ENCODE results near the gene RMC1. TPM values are rescaled to one million over a fixed set of nuclear protein-coding genes. Genes with fewer than 3 reads are reported as not detected.
"Not testable (repeated sequence)": the region's sequence is repeated elsewhere in the genome, so short reads cannot be mapped to it uniquely, and the experiment has no call there.

The RMC1 gene
- total RNA-seq, 1 experiment from 2014 or later, result 48.3 TPM

DNA sequence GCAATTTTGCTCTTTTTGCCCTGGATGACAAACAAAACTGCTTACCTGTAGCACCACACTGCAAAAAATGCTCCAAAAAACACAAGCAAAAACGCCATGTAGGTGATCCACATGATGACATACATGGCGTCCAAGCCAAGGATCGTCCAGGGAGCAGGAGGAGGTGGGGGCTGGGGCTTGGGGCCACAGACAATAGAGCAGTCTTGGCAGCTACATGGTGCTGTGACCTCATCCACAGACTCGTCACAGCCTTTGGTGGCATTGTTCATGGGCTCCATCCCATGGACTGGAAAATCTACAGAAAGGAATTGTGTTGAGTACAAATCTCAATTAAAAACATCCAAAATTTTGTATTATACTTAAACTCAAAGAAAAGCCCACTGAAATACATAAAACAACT lies 56.9 kb downstream of the RMC1 start:
- DNase-seq (ENCODE audit: low spot score), result no peak

DNA sequence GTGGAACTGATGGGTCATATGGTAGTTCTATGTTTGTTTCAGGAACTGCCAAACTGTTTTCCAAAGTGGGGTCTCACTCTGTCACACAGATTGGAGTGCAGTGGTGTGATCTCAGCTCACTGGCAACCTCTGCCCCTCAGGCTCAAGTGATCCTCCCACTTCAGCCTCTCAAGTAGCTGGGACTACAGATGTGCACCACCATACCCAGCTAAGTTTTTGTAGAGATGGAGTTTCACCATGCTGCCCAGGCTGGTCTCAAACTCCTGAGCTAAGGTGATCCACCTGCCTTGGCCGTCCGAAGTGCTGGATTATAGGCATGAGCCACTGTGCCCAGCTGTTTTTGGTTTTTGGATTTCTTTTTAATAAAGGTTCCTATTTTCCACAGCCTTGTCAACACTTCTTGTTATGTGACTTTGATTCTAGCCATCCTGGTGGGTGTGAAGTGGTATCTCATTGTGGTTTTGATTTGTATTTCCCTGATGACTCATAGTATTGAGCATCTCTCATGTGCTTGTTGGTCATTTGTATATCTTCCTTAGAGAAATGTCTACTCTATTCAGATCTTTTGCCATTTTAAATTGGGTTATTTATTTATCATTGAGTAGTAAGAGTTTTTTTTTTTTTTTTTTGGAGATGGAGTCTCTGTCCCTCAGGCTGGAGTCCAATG lies 60.2 kb downstream of the RMC1 start:
- peak; percentile 75 for DNase-seq (ENCODE audit: low spot score)

GRCh38 chr18:23565916-23566547 lies 62.7 kb downstream of the RMC1 start:
- no peak for DNase-seq (ENCODE audit: low spot score)

DNA sequence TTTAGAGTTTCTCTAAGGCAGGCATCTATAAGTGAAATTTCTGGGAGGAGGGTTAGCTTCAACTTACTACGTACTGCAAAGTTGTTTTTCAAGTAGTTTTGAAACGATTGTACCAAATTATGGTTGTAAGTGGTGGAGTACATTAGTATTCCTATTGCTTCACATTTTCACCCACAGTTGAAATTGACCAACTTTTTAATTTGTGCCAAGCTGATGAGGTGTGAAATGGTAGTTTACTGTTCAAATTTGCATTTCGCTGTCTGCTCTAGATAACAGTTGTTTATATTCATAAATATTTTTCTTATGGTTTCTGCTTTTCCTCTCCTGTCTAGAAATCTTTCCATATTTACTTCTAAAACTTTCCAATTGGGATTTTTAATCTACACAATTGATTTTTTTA lies 64.4 kb downstream of the RMC1 start:
- no peak for DNase-seq (ENCODE audit: low spot score)

GRCh38 chr18:23568281-23569138 lies 65.2 kb downstream of the RMC1 start:
- DNase-seq (ENCODE audit: low spot score), result no peak

- no peak for DNase-seq (ENCODE audit: low spot score)
These were observed 66.2 kb downstream of the RMC1 start for GRCh38 chr18:23569299-23570063.

- DNase-seq (ENCODE audit: low spot score), result no peak
These were observed 67.7 kb downstream of the RMC1 start for GRCh38 chr18:23570912-23571504.

GRCh38 chr18:23572012-23572411 lies 68.7 kb downstream of the RMC1 start:
- DNase-seq (ENCODE audit: low spot score), result no peak

- DNase-seq (ENCODE audit: low spot score), result no peak
These were observed 69.3 kb downstream of the RMC1 start for GRCh38 chr18:23572570-23572969.

- no peak for DNase-seq (ENCODE audit: low spot score)
These were observed 69.7 kb downstream of the RMC1 start for GRCh38 chr18:23573020-23573419.

- peak; percentile 88 for DNase-seq (ENCODE audit: low spot score)
These were observed 70.5 kb downstream of the RMC1 start for GRCh38 chr18:23573626-23574431.

DNA sequence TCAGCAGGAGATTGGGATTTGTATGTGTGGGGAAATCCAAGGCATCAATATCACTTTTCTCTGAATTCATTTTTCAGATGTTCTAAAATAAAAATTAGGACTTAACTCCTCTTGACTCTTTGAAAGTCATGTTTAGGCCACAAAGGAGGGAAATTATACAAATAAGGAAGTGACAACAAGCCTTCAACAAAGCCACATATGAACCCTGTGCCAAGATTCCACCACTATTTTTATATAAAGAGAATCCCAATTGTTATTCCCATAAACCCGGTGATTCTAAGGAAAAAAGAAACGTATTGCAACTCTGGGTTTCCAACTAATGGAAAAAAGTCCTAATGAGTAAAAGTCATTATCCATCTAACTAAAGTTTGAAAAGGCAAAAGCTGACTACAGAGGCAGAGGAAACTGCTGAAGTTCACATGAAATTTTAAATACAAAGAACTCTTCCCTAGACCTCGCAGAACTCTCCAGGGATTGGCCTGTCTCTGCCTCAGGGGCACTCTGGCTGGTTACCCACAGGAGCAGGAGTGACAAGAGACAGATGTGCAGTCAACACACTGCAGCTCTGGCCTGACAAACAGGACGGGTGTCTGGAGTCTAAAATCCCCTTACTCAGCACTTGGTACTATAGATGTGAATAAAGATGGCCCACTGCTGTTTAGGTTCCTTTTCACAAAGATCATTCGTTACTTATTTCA lies 71.4 kb downstream of the RMC1 start:
- DNase-seq (ENCODE audit: low spot score), result no peak

- DNase-seq (ENCODE audit: low spot score), result no peak
These were observed 72.0 kb downstream of the RMC1 start for GRCh38 chr18:23575309-23575651.

GRCh38 chr18:23577521-23577920 lies 74.2 kb downstream of the RMC1 start:
- DNase-seq (ENCODE audit: low spot score), result not testable (repeated sequence)

GRCh38 chr18:23578067-23578701 lies 74.9 kb downstream of the RMC1 start:
- DNase-seq (ENCODE audit: low spot score), result no peak

DNA sequence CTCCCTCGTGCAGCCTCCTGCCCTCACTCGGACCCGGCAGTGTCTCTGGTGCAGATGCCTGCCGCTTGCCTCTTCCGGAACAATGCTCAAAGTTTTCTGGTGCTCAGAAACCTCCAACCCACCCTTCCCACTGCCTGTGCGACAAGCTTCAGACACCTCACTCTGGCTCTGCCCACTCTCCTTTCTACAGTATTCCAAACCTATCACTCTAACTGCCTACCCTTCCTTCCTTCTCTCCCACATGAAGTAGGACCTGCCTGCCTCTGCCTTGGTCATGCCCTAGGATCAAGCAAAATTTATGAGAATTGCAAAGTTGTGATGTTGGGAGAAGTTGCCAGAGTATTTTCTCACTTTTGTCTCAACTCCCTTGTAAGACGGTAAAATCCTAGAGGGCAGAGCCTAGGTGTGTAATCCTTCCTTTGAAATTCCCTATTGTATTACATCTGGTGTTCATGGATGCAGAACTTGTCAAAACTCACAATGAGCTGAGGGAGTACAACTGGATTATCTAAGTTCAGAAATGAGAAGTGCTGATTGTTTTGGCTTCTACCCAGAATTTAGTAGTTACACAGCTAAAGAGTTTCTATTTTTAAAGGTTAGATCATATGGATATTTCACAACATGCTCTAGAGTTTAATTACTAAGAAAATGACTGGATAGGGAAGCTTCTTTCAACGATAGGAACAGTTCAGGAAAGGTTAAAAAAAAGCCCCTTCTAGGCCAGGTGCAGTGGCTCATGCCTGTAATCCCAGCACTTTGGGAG lies 75.8 kb downstream of the RMC1 start:
- DNase-seq (ENCODE audit: low spot score), result peak; percentile 27

GRCh38 chr18:23580677-23581367 lies 77.5 kb downstream of the RMC1 start:
- DNase-seq (ENCODE audit: low spot score), result peak; percentile 86

All from A172 (cell line).